Measurements from ENCODE around the gene EIF4G3.

Gene EIF4G3

GRCh38 chr1:20988943-20989342 is 187.8 kb downstream of the EIF4G3 start:
- no peak for TF ChIP-seq REST (IDR thresholded peaks at IDR 0.05; ENCODE audit: insufficient read depth in 1 of 2, low read depth in 2 of 2, low read length in 2 of 2)
- no peak for TF ChIP-seq POLR2AphosphoS5 (IDR thresholded peaks at IDR 0.05; ENCODE audit: low read depth, low read length)
- TF ChIP-seq TAF1 (IDR thresholded peaks at IDR 0.05; ENCODE audit: borderline replicate concordance, insufficient read depth, low read length) = no peak
- no peak for TF ChIP-seq SIN3A (IDR thresholded peaks at IDR 0.05; ENCODE audit: borderline replicate concordance, insufficient read depth, low read length)
- no peak for TF ChIP-seq FOXP2 (optimal IDR thresholded peaks at IDR 0.05; ENCODE audit: borderline replicate concordance, extremely low read depth, extremely low read length, insufficient read depth)

GRCh38 chr1:20987831-20988825 is 188.6 kb downstream of the EIF4G3 start:
- TF ChIP-seq REST (IDR thresholded peaks at IDR 0.05; ENCODE audit: insufficient read depth in 1 of 2, low read depth in 2 of 2, low read length in 2 of 2) (no peak), FOXP2 (optimal IDR thresholded peaks at IDR 0.05; ENCODE audit: borderline replicate concordance, extremely low read depth, extremely low read length, insufficient read depth) (no peak), POLR2AphosphoS5 (IDR thresholded peaks at IDR 0.05; ENCODE audit: low read depth, low read length) (no peak), SIN3A (IDR thresholded peaks at IDR 0.05; ENCODE audit: borderline replicate concordance, insufficient read depth, low read length) (no peak), TAF1 (IDR thresholded peaks at IDR 0.05; ENCODE audit: borderline replicate concordance, insufficient read depth, low read length) (no peak)

- TF ChIP-seq FOXP2 (optimal IDR thresholded peaks at IDR 0.05; ENCODE audit: borderline replicate concordance, extremely low read depth, extremely low read length, insufficient read depth) (no peak), TAF1 (IDR thresholded peaks at IDR 0.05; ENCODE audit: borderline replicate concordance, insufficient read depth, low read length) (no peak), REST (IDR thresholded peaks at IDR 0.05; ENCODE audit: insufficient read depth in 1 of 2, low read depth in 2 of 2, low read length in 2 of 2) (no peak), SIN3A (IDR thresholded peaks at IDR 0.05; ENCODE audit: borderline replicate concordance, insufficient read depth, low read length) (no peak), POLR2AphosphoS5 (IDR thresholded peaks at IDR 0.05; ENCODE audit: low read depth, low read length) (no peak)
Measured at GRCh38 chr1:20983297-20983889, 193.3 kb downstream of the EIF4G3 start.

- TF ChIP-seq SIN3A (IDR thresholded peaks at IDR 0.05; ENCODE audit: borderline replicate concordance, insufficient read depth, low read length) = no peak
- TF ChIP-seq REST (IDR thresholded peaks at IDR 0.05; ENCODE audit: insufficient read depth in 1 of 2, low read depth in 2 of 2, low read length in 2 of 2) = no peak
- TF ChIP-seq FOXP2 (optimal IDR thresholded peaks at IDR 0.05; ENCODE audit: borderline replicate concordance, extremely low read depth, extremely low read length, insufficient read depth) = no peak
- TF ChIP-seq TAF1 (IDR thresholded peaks at IDR 0.05; ENCODE audit: borderline replicate concordance, insufficient read depth, low read length) = no peak
- TF ChIP-seq POLR2AphosphoS5 (IDR thresholded peaks at IDR 0.05; ENCODE audit: low read depth, low read length) = no peak
Measured at GRCh38 chr1:20982316-20982715, 194.4 kb downstream of the EIF4G3 start.
